HEK293 (cell line): Measurements from ENCODE around the gene TMEM143.

ENCODE experiments used
- CTCF ChIP-seq: fragments of 450-650 bp; formaldehyde crosslinking; IDR thresholded peaks from 2 replicates; pipeline ENCODE4 v1.5.1; 2016; ENCODE audit warnings: missing biosample characterization, missing genetic modification characterization
- FEZF1 ChIP-seq: fragments of 450-650 bp; formaldehyde crosslinking; IDR thresholded peaks from 2 replicates; pipeline ENCODE4 v1.5.1; 2016; ENCODE audit warnings: missing biosample characterization, missing genetic modification characterization
- GFI1B ChIP-seq: fragments of 450-650 bp; formaldehyde crosslinking; IDR thresholded peaks from 2 replicates; pipeline ENCODE4 v1.5.1; 2016; ENCODE audit warnings: missing biosample characterization, missing genetic modification characterization
- GLI4 ChIP-seq: fragments of 450-650 bp; formaldehyde crosslinking; IDR thresholded peaks from 2 replicates; pipeline ENCODE4 v1.5.1; 2016; ENCODE audit warnings: missing biosample characterization, missing genetic modification characterization
- INSM2 ChIP-seq: fragments of 450-650 bp; formaldehyde crosslinking; IDR thresholded peaks from 2 replicates; pipeline ENCODE4 v1.5.1; 2016; ENCODE audit warnings: missing biosample characterization, missing genetic modification characterization
- KLF7 ChIP-seq: fragments of 450-650 bp; formaldehyde crosslinking; IDR thresholded peaks from 2 replicates; pipeline ENCODE4 v1.5.1; 2016; ENCODE audit warnings: missing biosample characterization, missing genetic modification characterization, borderline replicate concordance
- KLF9 ChIP-seq: fragments of 450-650 bp; formaldehyde crosslinking; IDR thresholded peaks from 2 replicates; pipeline ENCODE4 v1.5.1; 2016; ENCODE audit warnings: missing biosample characterization, missing genetic modification characterization, low read depth
- MEIS1 ChIP-seq: sonication (generic); formaldehyde crosslinking; IDR thresholded peaks from 2 replicates; pipeline ENCODE4 v1.8.1; 2022; ENCODE audit warnings: missing genetic modification reagents, mild to moderate bottlenecking, borderline replicate concordance
- SETDB1 ChIP-seq: IDR thresholded peaks from one replicate; pipeline ENCODE4 v1.6.1; 2017; ENCODE audit warnings: mild to moderate bottlenecking, low read length, moderate library complexity, mixed read lengths; ENCODE audit not compliant: insufficient read length
- SP3 ChIP-seq: fragments of 450-650 bp; formaldehyde crosslinking; IDR thresholded peaks from 2 replicates; pipeline ENCODE4 v1.5.1; 2016; ENCODE audit warnings: missing biosample characterization, missing genetic modification characterization
- TCF7L2 ChIP-seq: IDR thresholded peaks from 2 replicates; pipeline ENCODE4 v1.6.1; 2011; ENCODE audit warnings: low read depth, mild to moderate bottlenecking, inconsistent platforms, low read length, moderate library complexity, borderline replicate concordance
- ZBTB21 ChIP-seq: fragments of 450-650 bp; formaldehyde crosslinking; IDR thresholded peaks from 2 replicates; pipeline ENCODE4 v1.5.1; 2017; ENCODE audit warnings: missing biosample characterization, missing genetic modification characterization
- ZBTB26 ChIP-seq: fragments of 450-650 bp; formaldehyde crosslinking; optimal IDR thresholded peaks from 2 replicates; pipeline ENCODE3; 2016; ENCODE audit warnings: missing biosample characterization, mild to moderate bottlenecking, missing genetic modification characterization
- ZNF10 ChIP-seq: fragments of 450-650 bp; formaldehyde crosslinking; IDR thresholded peaks from 2 replicates; pipeline ENCODE4 v1.5.1; 2017; ENCODE audit warnings: missing biosample characterization, missing genetic modification characterization
- ZNF138 ChIP-seq: fragments of 450-650 bp; formaldehyde crosslinking; IDR thresholded peaks from 2 replicates; pipeline ENCODE4 v1.5.1; 2016; ENCODE audit warnings: missing biosample characterization, missing genetic modification characterization, borderline replicate concordance
- ZNF140 ChIP-seq: fragments of 450-650 bp; formaldehyde crosslinking; IDR thresholded peaks from 2 replicates; pipeline ENCODE4 v1.5.1; 2016; ENCODE audit warnings: missing biosample characterization, missing genetic modification characterization
- ZNF146 ChIP-seq: fragments of 450-650 bp; formaldehyde crosslinking; IDR thresholded peaks from 2 replicates; pipeline ENCODE4 v1.5.1; 2016; ENCODE audit warnings: missing biosample characterization, missing genetic modification characterization
- ZNF24 ChIP-seq: fragments of 450-650 bp; formaldehyde crosslinking; IDR thresholded peaks from 2 replicates; pipeline ENCODE4 v1.5.1; 2016; ENCODE audit warnings: missing biosample characterization, missing genetic modification characterization
- ZNF274 ChIP-seq, 2 experiments: fragments of 200-500 bp in 1 of 2; fragments of 450-650 bp in 1 of 2; sonication (Bioruptor generic) in 1 of 2; formaldehyde crosslinking in 1 of 2; IDR thresholded peaks; 2 replicates each; pipeline versions ENCODE4 v1.5.1 to v1.6.1; 2014 to 2016; ENCODE audit warnings: borderline replicate concordance in 1 of 2, inconsistent platforms in 1 of 2, low read length in 1 of 2, missing biosample characterization in 1 of 2, missing genetic modification characterization in 1 of 2
- ZNF366 ChIP-seq: fragments of 450-650 bp; formaldehyde crosslinking; conservative IDR thresholded peaks from 2 replicates; pipeline ENCODE4 v1.5.1; 2016; ENCODE audit warnings: missing biosample characterization, missing genetic modification characterization
- ZNF48 ChIP-seq: fragments of 450-650 bp; formaldehyde crosslinking; IDR thresholded peaks from 2 replicates; pipeline ENCODE4 v1.5.1; 2016; ENCODE audit warnings: missing biosample characterization, missing genetic modification characterization
- ZNF544 ChIP-seq: fragments of 450-650 bp; formaldehyde crosslinking; IDR thresholded peaks from 2 replicates; pipeline ENCODE4 v1.5.0; 2017; ENCODE audit warnings: missing biosample characterization, missing genetic modification characterization
- ZNF561 ChIP-seq: fragments of 450-650 bp; IDR thresholded peaks from 2 replicates; pipeline ENCODE4 v1.5.1; 2018; ENCODE audit warnings: missing biosample characterization, missing genetic modification characterization, borderline replicate concordance
- ZNF600 ChIP-seq: fragments of 450-650 bp; formaldehyde crosslinking; IDR thresholded peaks from 2 replicates; pipeline ENCODE4 v1.5.1; 2016; ENCODE audit warnings: missing biosample characterization, missing genetic modification characterization
- ZNF639 ChIP-seq: fragments of 450-650 bp; formaldehyde crosslinking; IDR thresholded peaks from 2 replicates; pipeline ENCODE4 v1.5.1; 2016; ENCODE audit warnings: missing biosample characterization, missing genetic modification characterization
- ZNF654 ChIP-seq: fragments of 450-650 bp; formaldehyde crosslinking; IDR thresholded peaks from 2 replicates; pipeline ENCODE4 v1.5.1; 2016; ENCODE audit warnings: low read depth, missing biosample characterization, missing genetic modification characterization
- ZNF664 ChIP-seq: fragments of 450-650 bp; formaldehyde crosslinking; IDR thresholded peaks from 2 replicates; pipeline ENCODE4 v1.5.1; 2016; ENCODE audit warnings: missing biosample characterization, missing genetic modification characterization
- ZNF747 ChIP-seq: fragments of 450-650 bp; formaldehyde crosslinking; IDR thresholded peaks from 2 replicates; pipeline ENCODE4 v1.5.1; 2016; ENCODE audit warnings: missing biosample characterization, missing genetic modification characterization
- ZNF830 ChIP-seq: fragments of 450-650 bp; IDR thresholded peaks from 2 replicates; pipeline ENCODE4 v1.5.0; 2018; ENCODE audit warnings: missing biosample characterization, missing genetic modification characterization, low read depth, mild to moderate bottlenecking, moderate library complexity

TMEM143 gene

GRCh38 chr19:48363810-48364597 is at the start of gene TMEM143, which contains the start of gene SYNGR4 (continued):
- TF ChIP-seq ZBTB21 (tag by site-specific recombination) (no peak), ZNF654 (no peak), TCF7L2 (no peak), MEIS1 (CRISPR knock-in tag) (no peak), ZNF24 (tag by site-specific recombination) (0 out of 2 replicates have a peak, but pooled peaks have one; percentile 20), SETDB1 (no peak), GFI1B (tag by site-specific recombination) (0 out of 2 replicates have a peak, but pooled peaks have one; percentile 12), GLI4 (0 out of 2 replicates have a peak, but pooled peaks have one; percentile 17), ZNF544 (no peak), KLF9 (peak; percentile 86), FEZF1 (tag by site-specific recombination) (no peak), ZNF639 (tag by site-specific recombination) (no peak), ZNF10 (tag by site-specific recombination) (peak; percentile 84), INSM2 (tag by site-specific recombination) (no peak), ZNF274 (IDR thresholded peaks at IDR 0.05; ENCODE audit: low read length) (no peak), ZNF274 (tag by site-specific recombination; IDR thresholded peaks at IDR 0.05; ENCODE audit: borderline replicate concordance) (no peak), CTCF (peak; percentile 34; the same call in 1 of the 2 replicates), ZNF664 (tag by site-specific recombination) (no peak), ZNF146 (tag by site-specific recombination) (no peak), SP3 (peak; percentile 99), ZNF561 (tag by site-specific recombination) (0 out of 2 replicates have a peak, but pooled peaks have one; percentile 44), ZNF366 (peak; percentile 79; the same call in 1 of the 2 replicates), ZNF830 (no peak), ZBTB26 (tag by site-specific recombination) (peak; percentile 77), ZNF600 (no peak), ZNF140 (tag by site-specific recombination) (no peak), ZNF747 (no peak), ZNF48 (tag by site-specific recombination) (no peak), ZNF138 (tag by site-specific recombination) (no peak), KLF7 (tag by site-specific recombination) (peak; percentile 29; the same call in 1 of the 2 replicates)
